GM12878 (cell line): ENCODE data around the gene AANAT. TPM values are rescaled to one million over a fixed set of nuclear protein-coding genes. Genes with fewer than 3 reads are reported as not detected.

Experiments
- ATAC-seq: fragments of 200-7000 bp; cut with Tn5 transposase; 3 replicates; pipeline ENCODE4 v1.9.1; 2020; ENCODE audit warnings: mild to moderate bottlenecking, moderate library complexity
- BruUV-seq: library from RNA; stranded (reverse); fragments of 400-500 nt; replicated peaks from 2 replicates; lab custom pipeline; 2021; lab: Mats Ljungman, UMichigan
- CTCF ChIA-PET: fragments of 300-600 bp; sonication (Branson Sonifier 250); formaldehyde crosslinking; extraction: SDS; loops from one replicate; lab custom pipeline; 2021; ENCODE audit warnings: inconsistent platforms; lab: Yijun Ruan, JAX
- POLR2A ChIA-PET: fragments of 350-600 bp; formaldehyde crosslinking; extraction: SDS; loops from one replicate; lab custom pipeline; 2021; ENCODE audit warnings: inconsistent platforms; lab: Charles Lee
- RAD21 ChIA-PET: fragments of 300-600 bp; sonication (Branson Sonifier 250); formaldehyde crosslinking; loops from one replicate; lab custom pipeline; 2023; ENCODE audit warnings: antibody characterized with exemption; ENCODE audit not compliant: unreplicated experiment; lab: Charles Lee
- SMC1A ChIA-PET: fragments of 300-600 bp; sonication (Branson Sonifier 250); formaldehyde crosslinking; loops from one replicate; lab custom pipeline; 2023; ENCODE audit not compliant: unreplicated experiment, uncharacterized antibody; lab: Charles Lee
- DNase-seq: peaks from one replicate; pipeline ENCODE4 v3.0.0-alpha.2; 2011; ENCODE audit warnings: low read depth, low spot score
- FAIRE-seq: peaks from 3 replicates; lab custom pipeline; 2011; peaks lifted over from hg19 to GRCh38; lab: Jason Lieb, UNC
- H2AFZ ChIP-seq: 2 replicates; pipeline ENCODE4 v1.6.0; 2011; ENCODE audit warnings: low read depth, low read length, control low read depth; ENCODE audit not compliant: control insufficient read depth
- H3K27ac ChIP-seq: 2 replicates; pipeline ENCODE4 v1.5.1; 2011; ENCODE audit warnings: control low read depth; ENCODE audit not compliant: control insufficient read depth, insufficient read depth
- H3K27me3 ChIP-seq, 2 experiments: replicated peaks in 1 of 2; 2 replicates each; pipeline versions ENCODE4 v1.6.0 to v1.6.1; 2011; ENCODE audit warnings: low read length in 1 of 2; ENCODE audit not compliant: control insufficient read depth in 2 of 2, insufficient read depth in 2 of 2
- H3K36me3 ChIP-seq, 2 experiments: 2 replicates each; pipeline ENCODE4 v1.5.1; 2011; ENCODE audit warnings: low read length in 1 of 2; ENCODE audit not compliant: control insufficient read depth in 2 of 2, insufficient read depth in 2 of 2
- H3K4me1 ChIP-seq: 2 replicates; pipeline ENCODE4 v1.6.1; 2011; ENCODE audit warnings: mild to moderate bottlenecking, low read length, moderate library complexity, mixed read lengths; ENCODE audit not compliant: control insufficient read depth, insufficient read depth
- H3K4me2 ChIP-seq: 2 replicates; pipeline ENCODE4 v1.6.0; 2011; ENCODE audit warnings: control low read depth; ENCODE audit not compliant: control insufficient read depth, insufficient read depth
- H3K4me3 ChIP-seq: fragments of 200-600 bp; sonication (generic); 2 replicates; pipeline ENCODE4 v1.5.1; 2016
- H3K79me2 ChIP-seq: 2 replicates; pipeline ENCODE4 v1.6.0; 2011; ENCODE audit warnings: low read length; ENCODE audit not compliant: control insufficient read depth, insufficient read depth
- H3K9ac ChIP-seq: 2 replicates; pipeline ENCODE4 v1.8.0; 2011; ENCODE audit warnings: low read length, control low read depth, mixed read lengths; ENCODE audit not compliant: control insufficient read depth, insufficient read depth
- H3K9me3 ChIP-seq: replicated peaks from 3 replicates; pipeline ENCODE4 v1.5.1; 2011; ENCODE audit warnings: mild to moderate bottlenecking, low read length; ENCODE audit not compliant: control insufficient read depth, insufficient read depth
- H4K20me1 ChIP-seq: 2 replicates; pipeline ENCODE4 v1.6.0; 2011; ENCODE audit not compliant: control insufficient read depth, insufficient read depth
- BHLHE40 ChIP-seq, 2 experiments: fragments of 450-650 bp in 1 of 2; IDR thresholded peaks; 2 replicates each; pipeline ENCODE4 v1.6.1; 2011 to 2017; ENCODE audit warnings: low read depth in 2 of 2, borderline replicate concordance in 1 of 2, improper control_type of control experiment in 1 of 2, low read length in 1 of 2, mild to moderate bottlenecking in 1 of 2
- CHD2 ChIP-seq: IDR thresholded peaks from 2 replicates; pipeline ENCODE4 v1.6.1; 2011; ENCODE audit warnings: low read depth, low read length, improper control_type of control experiment, borderline replicate concordance
- CUX1 ChIP-seq: IDR thresholded peaks from 2 replicates; pipeline ENCODE4 v1.6.1; 2012; ENCODE audit warnings: improper control_type of control experiment, low read depth, low read length; ENCODE audit not compliant: insufficient replicate concordance
- E4F1 ChIP-seq: fragments of 450-650 bp; IDR thresholded peaks from 2 replicates; pipeline ENCODE4 v1.6.1; 2018; ENCODE audit warnings: borderline replicate concordance, mild to moderate bottlenecking; ENCODE audit not compliant: partially characterized antibody
- MEF2B ChIP-seq: fragments of 450-650 bp; IDR thresholded peaks from 2 replicates; pipeline ENCODE4 v1.6.1; 2018; ENCODE audit warnings: mild to moderate bottlenecking, moderate library complexity; ENCODE audit not compliant: partially characterized antibody, poor library complexity, severe bottlenecking
- NR2C2 ChIP-seq: IDR thresholded peaks from 2 replicates; pipeline ENCODE4 v1.6.1; 2011; ENCODE audit warnings: borderline replicate concordance, low read depth; ENCODE audit not compliant: control insufficient read depth, insufficient read length
- POLR2AphosphoS2 ChIP-seq: IDR thresholded peaks from 2 replicates; pipeline ENCODE4 v1.6.1; 2011; ENCODE audit warnings: low read depth, mild to moderate bottlenecking, low read length, improper control_type of control experiment, moderate library complexity
- RBBP5 ChIP-seq: fragments of 200-600 bp; sonication (generic); conservative IDR thresholded peaks from 2 replicates; pipeline ENCODE4 v1.6.1; 2016
- TARDBP ChIP-seq: IDR thresholded peaks from 2 replicates; pipeline ENCODE4 v1.6.1; 2016; ENCODE audit warnings: borderline replicate concordance
- ZBTB40 ChIP-seq: fragments of 450-650 bp; IDR thresholded peaks from 2 replicates; pipeline ENCODE4 v1.6.1; 2016; ENCODE audit warnings: mild to moderate bottlenecking, moderate library complexity, borderline replicate concordance
- WGBS: methylation state at CpG from one replicate; pipeline ENCODE4 v1.1.6; 2016; ENCODE audit warnings: low lambda C conversion rate; ENCODE audit not compliant: insufficient replicate concordance, insufficient coverage; ENCODE audit errors: missing lambda C conversion rate; 5-methylcytosine and 5-hydroxymethylcytosine counted together
- in situ Hi-C: fragments of 300-500 bp; cut with MboI; formaldehyde crosslinking; loops from 9 replicates; pipeline ENCODE4 v1.14.3; 2018; ENCODE audit warnings: mixed read lengths
- intact Hi-C: fragments of 100-400 bp; cut with micrococcal nuclease; formaldehyde crosslinking; loops from one replicate; pipeline ENCODE4 v1.14.2; 2022; ENCODE audit not compliant: unreplicated experiment
- polyA plus RNA-seq, 11 experiments: library from polyadenylated mRNA; depleted of rRNA in 4 of 11; unstranded in 6 of 11; stranded (reverse) in 5 of 11; fragments of >200 nt; fragmentation: Nextera tagmentation in 4 of 11; fragmentation: Illumina TruSeq in 1 of 11; extraction: Ambion mirVana in 4 of 11; extraction: Trizol in 1 of 11; gene quantifications; 1 replicate in 1 of 11; 2 replicates in 10 of 11; pipeline versions ENCODE4 v1.2.1 to v1.2.3, GENCODE V29; 2011 to 2016; ENCODE audit warnings: inconsistent platforms in 2 of 11, missing spikeins in 2 of 11, low read depth in 1 of 11
- total RNA-seq, 4 experiments: library from RNA; depleted of rRNA in 3 of 4; stranded (reverse); fragments of >200 nt in 3 of 4; fragmentation: Illumina TruSeq in 1 of 4; extraction: Trizol in 1 of 4; gene quantifications; 2 replicates each; pipeline versions ENCODE4 v1.2.1 to v1.2.3, GENCODE V29; 2013 to 2021

The AANAT gene
- total and polyA plus RNA-seq, 10 of the 15 experiments (the other 5 are each of a cell fraction or from before 2014, with no cell fraction given): 0.23 TPM; not detected in 9

GRCh38 chr17:76472258-76472645, 4.8 kb downstream of the AANAT start:
- ChIA-PET CTCF (interaction anchor here (1.2 kb wide), 1 partner anchor 21 kb away, joined by 4 read pairs; no protein-coding TSS in a partner anchor), POLR2A (no interaction called here), SMC1A (no interaction called here), RAD21 (no interaction called here)
- Histone ChIP-seq H3K27ac (no peak overlapping the region), H4K20me1 (no peaks in the 10 kb centered on the region), H3K36me3 (peaks cover 3 to 13% of the 10 kb centered on the region in 2 experiments; a peak in 3 of 4 replicates), H3K27me3 (no peaks in the 10 kb centered on the region), H3K9ac (no peak overlapping the region), H3K79me2 (no peaks in the 10 kb centered on the region), H3K4me3 (no peak overlapping the region), H3K9me3 (no peaks in the 10 kb centered on the region), H2AFZ (no peak overlapping the region), H3K4me2 (no peak overlapping the region), H3K4me1 (no peaks in the 10 kb centered on the region)
- in situ Hi-C loops (no loop called here), intact Hi-C loops (no loop called here)
- FAIRE-seq (no peak), DNase-seq (no peak), ATAC-seq (no peak)
- no TSS peak for BruUV-seq
- WGBS: 98% methylated on average over 15 of the region's 15 CpGs
- TF ChIP-seq CUX1: no peak
- no peak for TF ChIP-seq RBBP5
- no peak for TF ChIP-seq TARDBP
- TF ChIP-seq BHLHE40 (IDR thresholded peaks at IDR 0.05; ENCODE audit: borderline replicate concordance in 1 of 2, low read depth in 2 of 2, low read length in 1 of 2): no peak
- TF ChIP-seq NR2C2: no peak
- no peak for TF ChIP-seq MEF2B
- no peak for TF ChIP-seq CHD2
- no peak for TF ChIP-seq ZBTB40
- no peak for TF ChIP-seq POLR2AphosphoS2
- TF ChIP-seq E4F1: no peak
